HCT116 (cell line): ENCODE measurements around the gene BTBD9. TPM values are rescaled to one million over a fixed set of nuclear protein-coding genes. Genes with fewer than 3 reads are reported as not detected.

Source experiments
- ATAC-seq: fragments of 200-7000 bp; cut with Tn5 transposase; 2 replicates; pipeline ENCODE4 v1.9.1; 2020; ENCODE audit warnings: mild to moderate bottlenecking, moderate library complexity
- BruUV-seq: library from RNA; stranded (reverse); fragments of 400-500 nt; replicated peaks from 2 replicates; lab custom pipeline; 2021; lab: Mats Ljungman, UMichigan
- CTCF ChIA-PET: fragments of 300-600 bp; sonication (Branson Sonifier 250); formaldehyde crosslinking; loops from one replicate; lab custom pipeline; 2021; ENCODE audit warnings: antibody characterized with exemption; lab: Charles Lee
- POLR2A ChIA-PET: fragments of 300-600, 350-600 bp; sonication (Branson Sonifier 250); formaldehyde crosslinking; loops from one replicate; lab custom pipeline; 2021; ENCODE audit warnings: antibody characterized with exemption; lab: Charles Lee
- RAD21 ChIA-PET, 2 experiments: fragments of 300-600 bp; sonication (Branson Sonifier 250); formaldehyde crosslinking; loops; one replicate each; lab custom pipeline; 2023; ENCODE audit warnings: low total read pairs in 2 of 2; ENCODE audit not compliant: uncharacterized antibody in 2 of 2, unreplicated experiment in 2 of 2, low non-redundant PET in 1 of 2; lab: Charles Lee
- DNase-seq: peaks from one replicate; pipeline ENCODE4 v3.0.0-alpha.2; 2010; ENCODE audit warnings: low read depth, low spot score
- H2AFZ ChIP-seq: fragments of 200-600 bp; shearing (Covaris generic), sonication (generic); 2 replicates; pipeline ENCODE4 v1.6.1; 2017; ENCODE audit warnings: low read depth, mixed run types, mixed read lengths, antibody characterized with exemption, low read length; ENCODE audit not compliant: poor library complexity, severe bottlenecking
- H3K27ac ChIP-seq: 2 replicates; pipeline ENCODE4 v1.5.1; 2012; ENCODE audit warnings: low read depth, low read length
- H3K27me3 ChIP-seq: fragments of 200-600 bp; sonication (generic); 2 replicates; pipeline ENCODE4 v1.6.1; 2016; ENCODE audit warnings: mixed run types, low read length, mixed read lengths; ENCODE audit not compliant: insufficient read depth
- H3K36me3 ChIP-seq, 2 experiments: fragments of 200-500 bp in 1 of 2; fragments of 200-600 bp in 1 of 2; sonication (Bioruptor generic) in 1 of 2; sonication (generic) in 1 of 2; 2 replicates each; pipeline versions ENCODE4 v1.5.1 to v1.6.1; 2014 to 2016; ENCODE audit warnings: low read length in 2 of 2, inconsistent platforms in 1 of 2, mixed read lengths in 1 of 2, mixed run types in 1 of 2; ENCODE audit not compliant: insufficient read depth in 2 of 2, control insufficient read depth in 1 of 2
- H3K4me1 ChIP-seq, 2 experiments: fragments of 200-600 bp in 1 of 2; sonication (generic) in 1 of 2; 2 replicates each; pipeline versions ENCODE4 v1.5.1 to v1.6.1; 2012 to 2017; ENCODE audit warnings: low read length in 2 of 2, inconsistent platforms in 1 of 2, mild to moderate bottlenecking in 1 of 2, mixed read lengths in 1 of 2, mixed run types in 1 of 2, moderate library complexity in 1 of 2; ENCODE audit not compliant: insufficient read depth in 2 of 2, control insufficient read depth in 1 of 2
- H3K4me2 ChIP-seq: fragments of 200-600 bp; sonication (generic); 2 replicates; pipeline ENCODE4 v1.6.1; 2017; ENCODE audit warnings: mixed run types, low read length, mixed read lengths
- H3K4me3 ChIP-seq, 2 experiments: fragments of 200-600 bp in 1 of 2; sonication (generic) in 1 of 2; replicated peaks in 1 of 2; 2 replicates each; pipeline ENCODE4 v1.5.1; 2011 to 2016; ENCODE audit warnings: low read length in 2 of 2, control low read depth in 1 of 2, low read depth in 1 of 2, mild to moderate bottlenecking in 1 of 2, mixed read lengths in 1 of 2, mixed run types in 1 of 2
- H3K79me2 ChIP-seq: fragments of 200-600 bp; sonication (generic); 2 replicates; pipeline ENCODE4 v1.6.1; 2017; ENCODE audit warnings: mild to moderate bottlenecking, mixed run types, low read length, moderate library complexity, mixed read lengths; ENCODE audit not compliant: insufficient read depth
- H3K9ac ChIP-seq: fragments of 200-600 bp; sonication (generic); 2 replicates; pipeline ENCODE4 v1.6.1; 2016; ENCODE audit warnings: low read length, mixed read lengths
- H3K9me2 ChIP-seq: fragments of 200-600 bp; sonication (generic), shearing (Covaris generic); 2 replicates; pipeline ENCODE4 v1.6.1; 2017; ENCODE audit warnings: mixed run types, mild to moderate bottlenecking, moderate library complexity; ENCODE audit not compliant: insufficient read depth
- H3K9me3 ChIP-seq, 2 experiments: fragments of 200-500 bp in 1 of 2; fragments of 200-600 bp in 1 of 2; sonication (Bioruptor generic) in 1 of 2; sonication (generic) in 1 of 2; 2 replicates each; pipeline ENCODE4 v1.6.1; 2014 to 2017; ENCODE audit warnings: low read length in 2 of 2, mixed read lengths in 2 of 2, inconsistent platforms in 1 of 2, low read depth in 1 of 2, mild to moderate bottlenecking in 1 of 2, mixed run types in 1 of 2, moderate library complexity in 1 of 2; ENCODE audit not compliant: control insufficient read depth in 1 of 2, insufficient read depth in 1 of 2
- H4K20me1 ChIP-seq: fragments of 200-600 bp; sonication (generic), shearing (Covaris generic); 2 replicates; pipeline ENCODE4 v1.6.1; 2017; ENCODE audit warnings: mixed run types, mild to moderate bottlenecking, moderate library complexity; ENCODE audit not compliant: insufficient read depth
- CEBPB ChIP-seq: IDR thresholded peaks from 2 replicates; pipeline ENCODE4 v1.6.1; 2012; ENCODE audit warnings: low read depth
- CTCF ChIP-seq, 3 experiments: fragments of 200-600 bp in 1 of 3; sonication (generic) in 1 of 3; IDR thresholded peaks in 2 of 3; conservative IDR thresholded peaks in 1 of 3; 2 replicates each; pipeline ENCODE4 v1.5.1; 2012 to 2017; ENCODE audit warnings: low read depth in 2 of 3, low read length in 2 of 3, antibody characterized with exemption in 1 of 3, borderline replicate concordance in 1 of 3, control low read depth in 1 of 3, mild to moderate bottlenecking in 1 of 3, mixed read lengths in 1 of 3, mixed run types in 1 of 3, moderate library complexity in 1 of 3; ENCODE audit not compliant: insufficient read depth in 1 of 3
- EGR1 ChIP-seq: IDR thresholded peaks from 2 replicates; pipeline ENCODE4 v1.6.1; 2012; ENCODE audit warnings: low read depth
- ELF1 ChIP-seq: IDR thresholded peaks from 2 replicates; pipeline ENCODE4 v1.6.1; 2012; ENCODE audit warnings: low read depth, borderline replicate concordance
- EZH2 ChIP-seq: fragments of 200-600 bp; sonication (generic); IDR thresholded peaks from 2 replicates; pipeline ENCODE4 v1.6.1; 2017; ENCODE audit warnings: antibody characterized with exemption, mixed run types
- POLR2AphosphoS5 ChIP-seq: IDR thresholded peaks from 2 replicates; pipeline ENCODE4 v1.6.1; 2011; ENCODE audit warnings: mild to moderate bottlenecking, low read depth, low read length, moderate library complexity
- RAD21 ChIP-seq: IDR thresholded peaks from 2 replicates; pipeline ENCODE4 v1.6.1; 2012; ENCODE audit warnings: low read depth, mild to moderate bottlenecking
- ZFX ChIP-seq: fragments of 450-650 bp; IDR thresholded peaks from 2 replicates; pipeline ENCODE4 v1.6.1; 2017
- ZNF274 ChIP-seq: fragments of 200-500 bp; sonication (Bioruptor generic); IDR thresholded peaks from 2 replicates; pipeline ENCODE4 v1.6.1; 2014; ENCODE audit warnings: mild to moderate bottlenecking, low read depth, low read length, inconsistent platforms
- intact Hi-C: fragments of 100-400 bp; cut with micrococcal nuclease; formaldehyde crosslinking; loops from 2 replicates; pipeline ENCODE4 v1.10.0; 2022
- total RNA-seq: library from RNA; stranded (reverse); gene quantifications from one replicate; pipeline ENCODE4 v1.2.1, GENCODE V29; 2021; ENCODE audit not compliant: unreplicated experiment
- TF ChIP-seq, protein P1 (sequence below): IDR thresholded peaks from 2 replicates; pipeline ENCODE4 v1.6.1; 2012

The BTBD9 gene
- total RNA-seq, 1 experiment from 2014 or later, result 10.9 TPM

DNA sequence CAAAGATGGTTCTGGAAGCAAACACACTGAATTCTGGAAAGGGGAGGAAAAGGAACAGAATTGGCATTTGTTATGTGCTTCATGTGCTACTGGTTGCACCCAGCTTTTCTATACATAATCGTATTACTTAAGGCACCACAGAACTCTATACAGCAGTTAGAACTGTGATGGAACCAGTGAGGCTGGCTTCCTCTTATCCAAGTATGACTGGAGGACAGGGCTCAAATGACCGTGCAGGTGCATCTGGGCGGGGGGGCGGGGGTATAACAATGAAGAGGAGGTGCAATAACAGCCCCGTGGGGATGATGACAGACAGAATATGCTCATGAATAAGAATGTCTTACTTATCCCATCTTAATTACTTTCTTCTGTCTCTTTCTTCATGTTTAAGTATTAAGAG lies 144.2 kb downstream of the BTBD9 start:
- Histone ChIP-seq H3K4me2 (no peak overlapping the region), H2AFZ (no peak overlapping the region), H3K36me3 (no peaks in the 10 kb centered on the region), H4K20me1 (0 out of 2 replicates have a peak, but pooled peaks cover 5% of the 10 kb centered on the region), H3K9me2 (no peaks in the 10 kb centered on the region), H3K4me1 (peaks cover 0 to 5% of the 10 kb centered on the region in 2 experiments; a peak in 1 of 4 replicates), H3K9ac (no peak overlapping the region), H3K27me3 (no peaks in the 10 kb centered on the region), H3K79me2 (no peaks in the 10 kb centered on the region), H3K9me3 (no peaks in the 10 kb centered on the region), H3K27ac (no peak overlapping the region), H3K4me3 (no peak overlapping the region)
- POLR2A ChIA-PET, result no interaction called here
- TF ChIP-seq ZNF274 (no peak), CEBPB (no peak), RAD21 (no peak), EZH2 (no peak), EGR1 (no peak), CTCF (IDR thresholded peaks at IDR 0.05 in 2 of 3, conservative IDR thresholded peaks at IDR 0.05 in 1 of 3; ENCODE audit: borderline replicate concordance in 1 of 3, insufficient read depth in 1 of 3, low read depth in 2 of 3, low read length in 2 of 3) (no peak), ZFX (no peak), ELF1 (no peak), POLR2AphosphoS5 (no peak)
- TF ChIP-seq, protein P1, sequence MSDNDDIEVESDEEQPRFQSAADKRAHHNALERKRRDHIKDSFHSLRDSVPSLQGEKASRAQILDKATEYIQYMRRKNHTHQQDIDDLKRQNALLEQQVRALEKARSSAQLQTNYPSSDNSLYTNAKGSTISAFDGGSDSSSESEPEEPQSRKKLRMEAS, result no peak
- CTCF ChIA-PET, result no interaction called here
- no TSS peak for BruUV-seq
- intact Hi-C loops, result loop anchor here (2.0 to 10.0 kb wide), 5 partner anchors 179 to 961 kb away; no protein-coding TSS in a partner anchor
- RAD21 ChIA-PET, result no interaction called here
- DNase-seq (no peak), ATAC-seq (no peak)
